Activated CD8-positive, alpha-beta T cell treated with anti-CD3 and anti-CD28 coated beads for 36 hours (primary cell): ENCODE measurements around the gene NADSYN1. TPM values are rescaled to one million over a fixed set of nuclear protein-coding genes. Genes with fewer than 3 reads are reported as not detected.

ENCODE experiments used
- ATAC-seq: fragments of 200-7000 bp; cut with Tn5 transposase; one replicate; pipeline ENCODE4 v1.10.0; 2021; ENCODE audit warnings: mild to moderate bottlenecking, moderate library complexity
- CTCF ChIA-PET: fragments of 350-600 bp; sonication (Branson Sonifier 250); formaldehyde crosslinking; loops from one replicate; lab custom pipeline; 2021; ENCODE audit warnings: antibody characterized with exemption; lab: Charles Lee
- POLR2A ChIA-PET: fragments of 350-600 bp; sonication (Branson Sonifier 250); formaldehyde crosslinking; loops from one replicate; lab custom pipeline; 2021; ENCODE audit warnings: antibody characterized with exemption; lab: Charles Lee
- DNase-seq: peaks from one replicate; pipeline ENCODE4 v3.0.0-alpha.2; 2020
- H3K27ac Mint-ChIP-seq: one replicate; pipeline ENCODE4 v1.8.0; 2021; ENCODE audit warnings: mild to moderate bottlenecking, mixed read lengths
- H3K27me3 Mint-ChIP-seq: one replicate; pipeline ENCODE4 v1.8.0; 2021; ENCODE audit warnings: mixed read lengths
- H3K36me3 Mint-ChIP-seq: one replicate; pipeline ENCODE4 v1.8.0; 2021; ENCODE audit warnings: low read depth, mixed read lengths
- H3K4me1 Mint-ChIP-seq: one replicate; pipeline ENCODE4 v1.8.0; 2021; ENCODE audit warnings: low read depth, mixed read lengths
- H3K4me3 Mint-ChIP-seq: one replicate; pipeline ENCODE4 v1.8.0; 2021; ENCODE audit warnings: mild to moderate bottlenecking, moderate library complexity, mixed read lengths
- H3K9me3 Mint-ChIP-seq: one replicate; pipeline ENCODE4 v1.8.0; 2021; ENCODE audit warnings: mixed read lengths
- CTCF ChIP-seq: fragments of 200-600 bp; IDR thresholded peaks from one replicate; pipeline ENCODE4 v1.8.0; 2022; ENCODE audit warnings: antibody characterized with exemption, mild to moderate bottlenecking
- intact Hi-C: fragments of 100-400 bp; cut with micrococcal nuclease; formaldehyde crosslinking; loops from one replicate; pipeline ENCODE4 v1.10.0; 2022
- total RNA-seq, 2 experiments: library from RNA; stranded (reverse); gene quantifications; one replicate each; pipeline ENCODE4 v1.2.3, GENCODE V29; 2021

Gene NADSYN1
- total RNA-seq, 2 experiments from 2014 or later, result 115 to 117 TPM

- intact Hi-C loops, result no loop called here
- TF ChIP-seq CTCF, result no peak
- ChIA-PET POLR2A (no interaction called here), CTCF (no interaction called here)
- Mint-ChIP-seq H3K4me3 (no peak overlapping the region), H3K27ac (no peak overlapping the region), H3K9me3 (peaks cover 11% of the 10 kb centered on the region), H3K36me3 (peaks cover 64% of the 10 kb centered on the region), H3K27me3 (no peaks in the 10 kb centered on the region), H3K4me1 (no peaks in the 10 kb centered on the region)
- no peak for DNase-seq
- no peak for ATAC-seq
Measured at GRCh38 chr11:71502026-71502425, 49.0 kb downstream of the NADSYN1 start.

GRCh38 chr11:71502871-71503435 lies 50.0 kb downstream of the NADSYN1 start:
- ChIA-PET POLR2A (no interaction called here), CTCF (no interaction called here)
- Mint-ChIP-seq H3K27me3 (no peaks in the 10 kb centered on the region), H3K36me3 (peaks cover 57% of the 10 kb centered on the region), H3K4me3 (no peak overlapping the region), H3K9me3 (peaks cover 15% of the 10 kb centered on the region), H3K4me1 (no peaks in the 10 kb centered on the region), H3K27ac (no peak overlapping the region)
- TF ChIP-seq CTCF, result no peak
- ATAC-seq (no peak), DNase-seq (no peak)
- intact Hi-C loops, result no loop called here

- no peak for TF ChIP-seq CTCF
- H3K27me3 Mint-ChIP-seq, result no peaks in the 10 kb centered on the region
- DNase-seq, result no peak
- ATAC-seq, result no peak
- H3K4me3 Mint-ChIP-seq, result no peak overlapping the region
- intact Hi-C loops, result no loop called here
- H3K4me1 Mint-ChIP-seq, result no peaks in the 10 kb centered on the region
- H3K36me3 Mint-ChIP-seq, result peaks cover 48% of the 10 kb centered on the region
- H3K9me3 Mint-ChIP-seq, result peaks cover 30% of the 10 kb centered on the region
- H3K27ac Mint-ChIP-seq, result no peak overlapping the region
- ChIA-PET POLR2A (no interaction called here), CTCF (no interaction called here)
Measured at GRCh38 chr11:71504531-71504930, 51.5 kb downstream of the NADSYN1 start.

GRCh38 chr11:71505001-71505400 lies 52.0 kb downstream of the NADSYN1 start:
- Mint-ChIP-seq H3K4me1 (no peaks in the 10 kb centered on the region), H3K4me3 (no peak overlapping the region), H3K27me3 (no peaks in the 10 kb centered on the region), H3K27ac (no peak overlapping the region), H3K36me3 (peaks cover 46% of the 10 kb centered on the region), H3K9me3 (peaks cover 35% of the 10 kb centered on the region)
- CTCF ChIA-PET, result no interaction called here
- POLR2A ChIA-PET, result no interaction called here
- intact Hi-C loops, result no loop called here
- TF ChIP-seq CTCF, result no peak
- ATAC-seq (no peak), DNase-seq (no peak)

GRCh38 chr11:71505781-71506180 lies 52.8 kb downstream of the NADSYN1 start:
- H3K27ac Mint-ChIP-seq, result no peak overlapping the region
- ATAC-seq, result no peak
- H3K27me3 Mint-ChIP-seq, result no peaks in the 10 kb centered on the region
- peaks cover 40% of the 10 kb centered on the region for H3K9me3 Mint-ChIP-seq
- ChIA-PET POLR2A (interaction anchor here (0.7 kb wide), 1 partner anchor 11 kb away, joined by 4 read pairs; no protein-coding TSS in a partner anchor), CTCF (no interaction called here)
- no peak for DNase-seq
- H3K36me3 Mint-ChIP-seq, result peaks cover 39% of the 10 kb centered on the region
- no peak overlapping the region for H3K4me3 Mint-ChIP-seq
- TF ChIP-seq CTCF, result no peak
- intact Hi-C loops, result no loop called here
- no peaks in the 10 kb centered on the region for H3K4me1 Mint-ChIP-seq
